ENCODE results near the gene CD6.

DNA sequence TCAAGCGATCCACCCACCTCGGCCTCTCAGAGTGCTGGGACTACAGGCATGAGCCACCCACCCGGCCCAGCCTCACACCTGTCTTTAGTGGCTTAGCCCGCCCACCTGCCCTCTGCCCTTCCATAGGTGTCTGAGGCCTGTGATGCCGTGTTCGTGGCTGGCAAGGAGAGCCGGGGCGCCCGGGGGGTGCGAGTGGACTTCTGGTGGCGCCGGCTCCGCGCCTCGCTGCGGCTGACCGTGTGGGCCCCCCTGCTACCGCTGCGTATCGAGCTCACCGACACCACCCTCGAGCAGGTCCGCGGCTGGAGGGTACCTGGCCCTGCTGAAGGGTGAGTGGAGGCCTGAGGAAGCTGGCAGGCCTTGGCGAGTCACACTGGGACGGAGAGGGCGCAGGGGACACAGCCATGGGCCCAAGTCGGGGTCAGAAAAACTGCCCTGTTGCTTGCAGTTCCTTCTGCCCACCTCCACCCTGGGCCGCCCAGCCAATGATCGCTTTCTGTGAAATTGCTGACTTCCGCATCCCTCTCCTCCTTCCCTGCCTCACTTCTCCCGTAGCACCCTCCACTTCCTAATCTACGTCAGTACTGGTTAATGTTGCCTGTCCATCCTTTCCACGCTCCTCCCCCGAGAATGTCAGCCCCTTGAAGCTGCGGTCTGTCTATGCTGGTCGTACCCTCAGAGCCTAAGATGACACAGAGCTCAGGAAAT, 37.9 kb upstream of the CD6 start:
- TF ChIP-seq, protein P1, sequence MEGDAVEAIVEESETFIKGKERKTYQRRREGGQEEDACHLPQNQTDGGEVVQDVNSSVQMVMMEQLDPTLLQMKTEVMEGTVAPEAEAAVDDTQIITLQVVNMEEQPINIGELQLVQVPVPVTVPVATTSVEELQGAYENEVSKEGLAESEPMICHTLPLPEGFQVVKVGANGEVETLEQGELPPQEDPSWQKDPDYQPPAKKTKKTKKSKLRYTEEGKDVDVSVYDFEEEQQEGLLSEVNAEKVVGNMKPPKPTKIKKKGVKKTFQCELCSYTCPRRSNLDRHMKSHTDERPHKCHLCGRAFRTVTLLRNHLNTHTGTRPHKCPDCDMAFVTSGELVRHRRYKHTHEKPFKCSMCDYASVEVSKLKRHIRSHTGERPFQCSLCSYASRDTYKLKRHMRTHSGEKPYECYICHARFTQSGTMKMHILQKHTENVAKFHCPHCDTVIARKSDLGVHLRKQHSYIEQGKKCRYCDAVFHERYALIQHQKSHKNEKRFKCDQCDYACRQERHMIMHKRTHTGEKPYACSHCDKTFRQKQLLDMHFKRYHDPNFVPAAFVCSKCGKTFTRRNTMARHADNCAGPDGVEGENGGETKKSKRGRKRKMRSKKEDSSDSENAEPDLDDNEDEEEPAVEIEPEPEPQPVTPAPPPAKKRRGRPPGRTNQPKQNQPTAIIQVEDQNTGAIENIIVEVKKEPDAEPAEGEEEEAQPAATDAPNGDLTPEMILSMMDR (IDR thresholded peaks at IDR 0.05; ENCODE audit: insufficient read depth, low read depth, low read length), result no peak
- TF ChIP-seq EZH2 (IDR thresholded peaks at IDR 0.05; ENCODE audit: insufficient read depth, low read length), result no peak
